ENCODE results near the gene NCOA5.

Gene NCOA5

GRCh38 chr20:46014517-46015396, 75.0 kb downstream of the NCOA5 start:
- DNase-seq (ENCODE audit: low read depth): no peak

DNA sequence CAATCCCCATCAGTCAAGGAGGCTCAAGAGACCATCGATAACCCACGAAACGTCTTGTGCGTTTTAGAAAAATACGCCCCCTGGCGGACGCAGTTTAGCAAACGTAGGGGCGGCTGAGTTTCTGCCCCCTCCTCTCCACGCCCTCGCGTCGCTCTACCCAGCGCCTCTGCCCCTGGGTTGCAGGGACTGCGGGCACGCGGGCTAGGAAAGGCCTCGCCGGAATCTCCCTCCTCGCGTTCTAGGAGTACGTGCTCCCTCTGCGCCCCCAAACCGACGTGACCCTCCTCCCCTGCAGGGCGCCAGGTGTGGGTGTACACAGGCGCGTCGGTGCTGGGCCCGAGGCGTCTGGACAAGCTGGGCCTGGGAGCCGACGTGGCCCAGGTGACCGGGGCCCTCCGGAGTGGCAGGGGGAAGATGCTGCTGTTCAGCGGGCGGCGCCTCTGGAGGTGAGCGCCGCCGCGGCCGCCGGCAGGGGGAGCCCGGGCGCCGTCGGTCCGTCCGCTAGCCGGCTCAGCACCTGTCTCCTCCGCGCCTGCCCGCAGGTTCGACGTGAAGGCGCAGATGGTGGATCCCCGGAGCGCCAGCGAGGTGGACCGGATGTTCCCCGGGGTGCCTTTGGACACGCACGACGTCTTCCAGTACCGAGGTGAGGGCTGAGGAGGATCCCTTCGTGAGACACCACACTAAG, 75.8 kb downstream of the NCOA5 start:
- peak; percentile 51 for DNase-seq (ENCODE audit: low read depth)

DNA sequence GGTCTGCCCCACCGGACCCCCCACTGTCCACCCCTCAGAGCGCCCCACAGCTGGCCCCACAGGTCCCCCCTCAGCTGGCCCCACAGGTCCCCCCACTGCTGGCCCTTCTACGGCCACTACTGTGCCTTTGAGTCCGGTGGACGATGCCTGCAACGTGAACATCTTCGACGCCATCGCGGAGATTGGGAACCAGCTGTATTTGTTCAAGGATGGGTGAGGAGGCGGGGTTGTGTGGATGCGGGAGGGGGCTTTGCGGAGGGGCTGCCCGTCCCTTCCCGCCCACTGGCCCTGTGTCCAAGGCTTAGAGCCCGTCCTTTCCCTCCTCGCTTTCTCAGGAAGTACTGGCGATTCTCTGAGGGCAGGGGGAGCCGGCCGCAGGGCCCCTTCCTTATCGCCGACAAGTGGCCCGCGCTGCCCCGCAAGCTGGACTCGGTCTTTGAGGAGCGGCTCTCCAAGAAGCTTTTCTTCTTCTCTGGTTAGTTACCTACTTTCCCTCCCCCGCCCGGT, 76.4 kb downstream of the NCOA5 start:
- no peak for DNase-seq (ENCODE audit: low read depth)

DNA sequence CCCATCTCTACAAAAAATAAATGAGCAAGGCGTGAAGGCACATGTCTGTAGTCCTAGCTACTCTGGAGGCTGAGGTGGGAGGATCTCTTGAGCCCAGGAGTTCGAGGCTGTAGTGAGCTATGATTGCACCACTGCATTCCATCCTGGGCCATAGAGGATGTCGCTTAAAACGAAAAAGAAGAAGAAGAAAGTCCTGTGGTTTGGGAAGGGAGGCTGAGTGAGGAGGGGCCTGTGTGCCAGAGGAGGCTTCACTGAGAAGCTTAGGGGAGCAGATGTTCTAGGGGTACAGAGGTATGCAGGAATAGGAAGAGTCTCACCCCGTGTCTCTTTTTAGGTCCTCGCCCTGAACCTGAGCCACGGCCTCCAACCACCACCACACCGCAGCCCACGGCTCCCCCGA, 76.8 kb downstream of the NCOA5 start:
- DNase-seq (ENCODE audit: low read depth): no peak

- DNase-seq (ENCODE audit: low read depth): no peak
Measured at GRCh38 chr20:46011631-46012482, 77.9 kb downstream of the NCOA5 start.

Data from activated gamma-delta T cell treated with anti-CD3 and anti-CD28 coated beads, Interleukin-2, amount 50 U/mL, for 16 hours (primary cell).